OCI-LY1 (cell line): ENCODE measurements around the gene PLXNA1.

Source experiments
- CTCF ChIP-seq: fragments of 200-600 bp; sonication (generic), shearing (Covaris generic); IDR thresholded peaks from 2 replicates; pipeline ENCODE4 v1.5.1; 2017; ENCODE audit warnings: mild to moderate bottlenecking, antibody characterized with exemption, low read length, moderate library complexity, mixed read lengths
- EZH2 ChIP-seq: fragments of 200-600 bp; sonication (generic), shearing (Covaris generic); IDR thresholded peaks from 2 replicates; pipeline ENCODE4 v1.8.0; 2017; ENCODE audit warnings: borderline replicate concordance, mixed run types, mild to moderate bottlenecking, antibody characterized with exemption, low read length, moderate library complexity, mixed read lengths

GRCh38 chr3:126962756-126963155 lies 20.2 kb upstream of the PLXNA1 start:
- TF ChIP-seq CTCF (no peak), EZH2 (no peak)
